T-helper 1 cell treated with Interleukin-12 subunit alpha and Interleukin-12 subunit beta and Interleukin-4 antibody, amounts not matched to agents 30 ng/mL and 1 ng/mL, for 36 hours (primary cell): ENCODE results near the gene RBM7. TPM values are rescaled to one million over a fixed set of nuclear protein-coding genes. Genes with fewer than 3 reads are reported as not detected.

Experiments used
- intact Hi-C: fragments of 100-400 bp; cut with micrococcal nuclease; formaldehyde crosslinking; loops from one replicate; pipeline ENCODE4 v1.15.1; 2024
- total RNA-seq: library from RNA; stranded (reverse); gene quantifications from 2 replicates; pipeline ENCODE4 v1.2.3, GENCODE V29; 2022

The RBM7 gene
- total RNA-seq, 1 donor from 2014 or later: 32.4 TPM

- intact Hi-C loops: no loop called here
These were observed 42.1 kb downstream of the RBM7 start for GRCh38 chr11:114442536-114442935.

GRCh38 chr11:114447444-114447843, 47.0 kb downstream of the RBM7 start:
- intact Hi-C loops: no loop called here

DNA sequence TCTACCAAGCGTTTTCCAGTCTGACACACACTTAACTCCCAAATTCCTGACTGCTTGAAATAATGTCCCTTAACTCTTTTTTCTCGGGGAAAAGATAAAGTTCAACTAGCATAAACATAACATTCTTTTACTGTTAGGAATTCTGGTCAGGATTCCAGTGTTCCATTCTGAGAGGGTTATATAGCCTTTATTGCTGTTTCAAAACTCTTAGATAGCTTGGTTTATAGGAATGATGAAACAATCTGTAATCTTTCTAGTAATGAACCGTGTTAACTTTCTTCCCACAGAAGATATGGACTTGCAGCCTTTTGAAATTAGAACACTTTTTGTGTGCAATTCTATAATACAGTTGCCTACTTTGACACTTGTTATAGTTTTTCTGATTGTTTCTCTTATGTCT, 47.4 kb downstream of the RBM7 start:
- intact Hi-C loops: no loop called here

- intact Hi-C loops: no loop called here
These were observed 48.5 kb downstream of the RBM7 start for GRCh38 chr11:114448749-114449482.

DNA sequence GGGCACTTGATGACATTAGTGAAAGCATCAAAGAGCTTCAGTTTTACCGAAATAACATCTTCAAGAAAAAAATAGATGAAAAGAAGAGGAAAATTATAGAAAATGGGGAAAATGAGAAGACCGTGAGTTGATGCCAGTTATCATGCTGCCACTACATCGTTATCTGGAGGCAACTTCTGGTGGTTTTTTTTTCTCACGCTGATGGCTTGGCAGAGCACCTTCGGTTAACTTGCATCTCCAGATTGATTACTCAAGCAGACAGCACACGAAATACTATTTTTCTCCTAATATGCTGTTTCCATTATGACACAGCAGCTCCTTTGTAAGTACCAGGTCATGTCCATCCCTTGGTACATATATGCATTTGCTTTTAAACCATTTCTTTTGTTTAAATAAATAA, 49.4 kb downstream of the RBM7 start:
- intact Hi-C loops: no loop called here

DNA sequence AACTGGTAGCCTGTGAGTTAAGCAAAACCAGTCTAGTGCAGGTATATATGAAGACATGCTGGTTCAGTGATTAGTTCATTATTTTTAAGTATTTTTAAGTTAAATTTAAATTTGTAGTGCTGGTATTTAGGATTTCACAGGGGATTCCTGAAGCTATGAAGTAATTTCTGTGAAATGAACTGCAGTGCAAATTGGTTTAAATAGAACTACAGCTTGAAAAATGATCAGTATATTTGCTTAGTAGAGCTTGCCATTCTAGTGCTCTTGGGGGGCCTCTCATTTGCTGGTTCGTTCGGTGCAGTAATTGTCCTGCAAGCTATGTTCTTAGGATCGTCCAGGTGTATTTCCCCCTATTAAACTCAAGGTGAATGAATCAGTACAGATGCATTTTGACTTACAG, 51.9 kb downstream of the RBM7 start:
- intact Hi-C loops: no loop called here

Other genes with a start within 250 kb of the RBM7 start
- not detected in 2 replicates for gene NNMT, start 104.3 kb upstream of the RBM7 start, total RNA-seq
- 7.1 and 7.2 TPM in 2 replicates for gene C11orf71, start 155 bp upstream of the RBM7 start, total RNA-seq
- 96.6 and 103 TPM in 2 replicates for gene REXO2, start 38.8 kb downstream of the RBM7 start, total RNA-seq
- not detected in 2 replicates for gene NXPE1, start 159.2 kb downstream of the RBM7 start, total RNA-seq
- not detected in 2 replicates for gene NXPE4, start 195.1 kb downstream of the RBM7 start, total RNA-seq